HTR-8/SVneo (cell line): ENCODE measurements around the gene PDE3A.
"Not testable (repeated sequence)": the region's sequence is repeated elsewhere in the genome, so short reads cannot be mapped to it uniquely, and the experiment has no call there.

Source experiments
- DNase-seq: peaks from one replicate; pipeline ENCODE4 v3.0.0; 2011; ENCODE audit warnings: low spot score, mixed read lengths; ENCODE audit not compliant: insufficient read length
- FAIRE-seq: peaks from 2 replicates; lab custom pipeline; 2011; peaks lifted over from hg19 to GRCh38; lab: Jason Lieb, UNC

Gene PDE3A

GRCh38 chr12:20524113-20524512 is 155.8 kb downstream of the PDE3A start:
- DNase-seq (no peak), FAIRE-seq (no peak)

- FAIRE-seq (no peak), DNase-seq (no peak)
Measured at GRCh38 chr12:20525064-20525610, 156.8 kb downstream of the PDE3A start.

GRCh38 chr12:20527417-20528163 is 159.3 kb downstream of the PDE3A start:
- FAIRE-seq (no peak), DNase-seq (no peak)

GRCh38 chr12:20528208-20528607 is 159.9 kb downstream of the PDE3A start:
- FAIRE-seq = no peak

GRCh38 chr12:20546267-20546666 is 177.9 kb downstream of the PDE3A start:
- no peak for FAIRE-seq
- no peak for DNase-seq

More at GRCh38 chr12:20528208-20528607, 159.9 kb downstream of the PDE3A start:
- no peak for DNase-seq

GRCh38 chr12:20547816-20548575 is 179.7 kb downstream of the PDE3A start:
- FAIRE-seq (no peak), DNase-seq (no peak)

- DNase-seq (no peak), FAIRE-seq (no peak)
Measured at GRCh38 chr12:20548611-20549010, 180.3 kb downstream of the PDE3A start.

- DNase-seq (peak; percentile 1), FAIRE-seq (no peak)
Measured at GRCh38 chr12:20549108-20549719, 180.9 kb downstream of the PDE3A start.

- not testable (repeated sequence) for DNase-seq, FAIRE-seq
Measured at GRCh38 chr12:20551742-20552442, 183.6 kb downstream of the PDE3A start.

GRCh38 chr12:20552586-20552985 is 184.2 kb downstream of the PDE3A start:
- not testable (repeated sequence) for DNase-seq, FAIRE-seq

GRCh38 chr12:20555015-20555414 is 186.7 kb downstream of the PDE3A start:
- FAIRE-seq = no peak
- DNase-seq = no peak

- DNase-seq (no peak), FAIRE-seq (no peak)
Measured at GRCh38 chr12:20555771-20556170, 187.4 kb downstream of the PDE3A start.

GRCh38 chr12:20557096-20557495 is 188.8 kb downstream of the PDE3A start:
- DNase-seq (no peak), FAIRE-seq (no peak)

- DNase-seq (no peak), FAIRE-seq (no peak)
Measured at GRCh38 chr12:20560935-20561334, 192.6 kb downstream of the PDE3A start.

- DNase-seq (no peak), FAIRE-seq (no peak)
Measured at GRCh38 chr12:20561871-20562270, 193.5 kb downstream of the PDE3A start.

- no peak for DNase-seq
- no peak for FAIRE-seq
Measured at GRCh38 chr12:20567413-20567812, 199.1 kb downstream of the PDE3A start.

- no peak for FAIRE-seq
- no peak for DNase-seq
Measured at GRCh38 chr12:20572451-20572850, 204.1 kb downstream of the PDE3A start.

GRCh38 chr12:20576528-20576927 is 208.2 kb downstream of the PDE3A start:
- no peak for FAIRE-seq

GRCh38 chr12:20577054-20577453 is 208.7 kb downstream of the PDE3A start:
- no peak for DNase-seq
- no peak for FAIRE-seq

More at GRCh38 chr12:20576528-20576927, 208.2 kb downstream of the PDE3A start:
- DNase-seq = no peak

GRCh38 chr12:20578142-20578541 is 209.8 kb downstream of the PDE3A start:
- FAIRE-seq (no peak), DNase-seq (no peak)
